ENCODE results near the gene COTL1.
"Not testable (repeated sequence)": the region's sequence is repeated elsewhere in the genome, so short reads cannot be mapped to it uniquely, and the experiment has no call there.

COTL1 gene

DNA sequence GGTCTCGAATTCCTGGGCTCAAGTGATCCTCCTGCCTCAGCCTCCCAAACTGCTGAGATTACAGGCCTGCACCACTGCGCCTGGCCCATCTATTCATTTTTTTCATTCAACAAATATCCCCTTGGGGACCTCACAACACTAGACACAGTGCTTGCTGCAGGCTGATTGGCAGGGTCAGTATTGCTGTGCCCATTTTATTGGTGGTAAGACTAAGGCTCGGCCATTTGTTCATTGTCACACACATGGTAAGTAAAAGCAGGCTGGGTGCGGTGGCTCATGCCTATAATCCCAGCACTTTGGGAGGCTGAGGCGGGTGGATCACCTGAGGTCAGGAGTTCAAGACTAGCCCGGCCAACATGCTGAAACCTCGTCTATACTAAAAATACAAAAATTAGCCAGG, 15.0 kb upstream of the COTL1 start:
- H3K27ac ChIP-seq (ENCODE audit: insufficient read depth in 1 of 2, low read depth in 1 of 2, low read length in 2 of 2, poor library complexity in 1 of 2, severe bottlenecking in 2 of 2); DNase-seq; H3K36me3 ChIP-seq (ENCODE audit: control insufficient read depth in 4 of 4, insufficient read depth in 4 of 4, low read length in 3 of 4); H3K9me3 ChIP-seq (ENCODE audit: control extremely low read depth in 1 of 5, control insufficient read depth in 4 of 5, insufficient read depth in 2 of 5, low read depth in 1 of 5, low read length in 4 of 5); POLR2A ChIA-PET; H3K27me3 ChIP-seq (replicated peaks in 2 of 5; ENCODE audit: control insufficient read depth in 4 of 5, insufficient read depth in 5 of 5, low read length in 4 of 5); H3K4me3 ChIP-seq (ENCODE audit: control insufficient read depth in 1 of 7, extremely low read depth in 1 of 7, insufficient read depth in 4 of 7, low read depth in 2 of 7, low read length in 6 of 7): not testable (repeated sequence)
- 100% methylated on average over 2 of the region's 7 CpGs for WGBS (ENCODE audit: insufficient coverage)
- H3K4me1 ChIP-seq (ENCODE audit: control extremely low read depth in 1 of 4, control insufficient read depth in 4 of 4, insufficient read depth in 4 of 4, low read length in 3 of 4), result peaks cover 0 to 20% (median 9%) of the 10 kb centered on the region in 4 experiments
- CTCF ChIA-PET, result interaction anchor here (1.5 kb wide), 1 partner anchor 30 kb away, joined by 4 read pairs; no protein-coding TSS in a partner anchor

DNA sequence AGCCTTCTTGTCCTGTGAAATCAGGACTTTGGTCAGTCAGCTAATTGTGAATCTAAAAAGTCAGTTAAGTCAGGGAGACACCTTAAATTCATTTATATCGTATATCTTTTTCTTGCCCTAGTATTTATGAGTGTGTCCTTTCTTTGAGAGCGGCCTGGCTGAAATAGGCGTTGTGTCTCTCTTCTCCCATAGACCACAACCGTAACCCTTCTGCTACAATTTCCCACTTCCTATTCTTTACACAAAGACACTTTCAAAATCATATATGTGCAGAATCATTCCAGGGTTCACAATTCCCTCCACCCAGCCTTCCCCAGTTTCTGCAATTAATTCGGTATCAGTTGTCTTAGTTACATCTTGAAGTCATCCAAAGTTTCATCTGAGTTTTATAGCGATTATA, 14.0 kb upstream of the COTL1 start:
- CTCF ChIA-PET, result interaction anchor here (1.2 to 1.5 kb wide), 2 partner anchors 31 to 94 kb away, joined by 3 to 4 read pairs; no protein-coding TSS in a partner anchor
- DNase-seq, result no peak
- peaks cover 0 to 2% (median 0%) of the 10 kb centered on the region in 5 experiments for H3K27me3 ChIP-seq (replicated peaks in 2 of 5; ENCODE audit: control insufficient read depth in 4 of 5, insufficient read depth in 5 of 5, low read length in 4 of 5)

DNA sequence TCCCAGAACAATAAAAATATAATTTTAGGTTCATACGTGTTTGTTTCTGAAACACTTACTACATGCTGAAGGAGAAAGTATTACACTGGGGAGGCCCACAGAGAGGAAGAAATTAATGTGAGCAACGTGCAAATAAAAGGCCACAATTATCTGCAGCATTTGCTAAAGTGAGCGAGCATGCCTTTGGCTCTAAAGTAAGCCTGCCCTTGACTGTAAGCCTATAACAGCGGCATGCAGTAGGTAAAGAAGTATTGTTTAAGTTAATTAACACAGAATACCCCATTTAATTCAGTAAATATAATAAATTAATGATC, 13.2 kb upstream of the COTL1 start:
- CTCF ChIA-PET, result interaction anchor here (1.2 to 1.5 kb wide), 2 partner anchors 32 to 94 kb away, joined by 3 to 4 read pairs; no protein-coding TSS in a partner anchor
- H3K27me3 ChIP-seq (replicated peaks in 2 of 5; ENCODE audit: control insufficient read depth in 4 of 5, insufficient read depth in 5 of 5, low read length in 4 of 5), result peaks cover 0 to 1% (median 0%) of the 10 kb centered on the region in 5 experiments
- no peak for DNase-seq
- H3K27ac ChIP-seq (ENCODE audit: insufficient read depth in 1 of 2, low read depth in 1 of 2, low read length in 2 of 2, poor library complexity in 1 of 2, severe bottlenecking in 2 of 2), result no peak overlapping the region
- H3K4me3 ChIP-seq (ENCODE audit: control insufficient read depth in 1 of 7, extremely low read depth in 1 of 7, insufficient read depth in 4 of 7, low read depth in 2 of 7, low read length in 6 of 7), result no peak overlapping the region
- POLR2A ChIA-PET, result no interaction called here
- no peaks in the 10 kb centered on the region for H3K36me3 ChIP-seq (ENCODE audit: control insufficient read depth in 4 of 4, insufficient read depth in 4 of 4, low read length in 3 of 4)
- H3K4me1 ChIP-seq (ENCODE audit: control extremely low read depth in 1 of 4, control insufficient read depth in 4 of 4, insufficient read depth in 4 of 4, low read length in 3 of 4), result peaks cover 0 to 20% (median 9%) of the 10 kb centered on the region in 4 experiments
- H3K9me3 ChIP-seq (ENCODE audit: control extremely low read depth in 1 of 5, control insufficient read depth in 4 of 5, insufficient read depth in 2 of 5, low read depth in 1 of 5, low read length in 4 of 5), result no peaks in the 10 kb centered on the region
- WGBS (ENCODE audit: insufficient coverage), result 24% methylated on average over 2 of the region's 4 CpGs

More for the DNA sequence above, 14.0 kb upstream of the COTL1 start:
- 39% methylated on average over 6 of the region's 6 CpGs for WGBS (ENCODE audit: insufficient coverage)
- Histone ChIP-seq H3K4me1 (ENCODE audit: control extremely low read depth in 1 of 4, control insufficient read depth in 4 of 4, insufficient read depth in 4 of 4, low read length in 3 of 4) (peaks cover 0 to 20% (median 9%) of the 10 kb centered on the region in 4 experiments), H3K36me3 (ENCODE audit: control insufficient read depth in 4 of 4, insufficient read depth in 4 of 4, low read length in 3 of 4) (no peaks in the 10 kb centered on the region), H3K27ac (ENCODE audit: insufficient read depth in 1 of 2, low read depth in 1 of 2, low read length in 2 of 2, poor library complexity in 1 of 2, severe bottlenecking in 2 of 2) (no peak overlapping the region), H3K4me3 (ENCODE audit: control insufficient read depth in 1 of 7, extremely low read depth in 1 of 7, insufficient read depth in 4 of 7, low read depth in 2 of 7, low read length in 6 of 7) (peak overlapping the region in 1 of 7 experiments; percentile 20), H3K9me3 (ENCODE audit: control extremely low read depth in 1 of 5, control insufficient read depth in 4 of 5, insufficient read depth in 2 of 5, low read depth in 1 of 5, low read length in 4 of 5) (no peaks in the 10 kb centered on the region)
- POLR2A ChIA-PET, result interaction anchor here (0.6 kb wide), 1 partner anchor 20 kb away, joined by 3 read pairs; no protein-coding TSS in a partner anchor

DNA sequence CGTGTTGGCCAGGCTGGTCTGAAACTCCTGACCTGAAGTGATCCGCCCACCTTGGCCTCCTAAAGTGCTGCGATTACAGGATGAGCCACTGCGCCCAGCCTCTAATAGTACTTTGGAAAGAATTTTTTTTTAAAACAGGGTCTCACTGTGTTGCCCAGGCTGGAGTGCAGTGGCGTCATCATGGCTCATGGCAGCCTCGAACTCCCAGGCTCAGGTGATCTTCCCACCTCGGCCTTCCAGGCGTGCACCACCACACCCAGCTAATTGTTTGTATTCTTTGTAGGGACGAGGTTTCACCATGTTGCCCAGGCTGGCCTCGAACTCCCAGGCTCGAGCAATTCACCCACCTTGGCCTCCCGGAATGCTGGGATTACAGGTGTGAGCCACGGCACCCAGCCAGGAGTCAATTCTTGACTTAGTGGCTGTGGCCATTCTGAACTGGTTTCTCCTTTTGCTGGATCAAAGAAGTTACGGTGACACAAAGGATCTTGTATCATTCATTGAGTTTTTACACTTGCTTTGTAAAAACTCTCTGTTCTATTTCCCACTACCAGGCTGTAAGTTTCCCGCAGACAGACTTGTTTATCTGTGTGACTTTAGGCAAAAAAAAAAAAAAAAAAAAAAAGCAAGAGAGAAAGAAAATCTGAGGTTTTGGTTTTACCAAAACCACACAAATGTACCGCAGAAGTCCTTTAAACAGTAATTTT, 12.7 kb upstream of the COTL1 start:
- POLR2A ChIA-PET, result no interaction called here

DNA sequence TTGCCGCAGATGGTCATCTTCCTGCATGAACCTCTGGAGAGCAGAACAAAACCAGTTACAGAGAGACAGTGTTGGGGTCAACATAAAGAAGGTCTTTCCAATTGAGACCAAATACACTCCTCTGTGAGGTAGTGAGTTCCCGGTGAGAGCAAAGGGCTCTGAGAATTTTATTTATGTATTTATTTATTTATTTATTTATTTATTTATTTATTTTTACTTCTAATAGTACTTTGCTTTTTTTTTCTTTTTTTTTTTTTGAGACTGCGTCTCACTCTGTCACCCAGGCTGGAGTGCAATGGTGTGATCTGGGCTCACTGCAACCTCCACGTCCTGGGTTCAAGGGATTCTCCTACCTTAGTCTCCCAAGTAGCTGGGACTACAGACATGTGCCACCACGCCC, 12.1 kb upstream of the COTL1 start:
- POLR2A ChIA-PET, result no interaction called here
- Histone ChIP-seq H3K27ac (ENCODE audit: insufficient read depth in 1 of 2, low read depth in 1 of 2, low read length in 2 of 2, poor library complexity in 1 of 2, severe bottlenecking in 2 of 2) (no peak overlapping the region), H3K9me3 (ENCODE audit: control extremely low read depth in 1 of 5, control insufficient read depth in 4 of 5, insufficient read depth in 2 of 5, low read depth in 1 of 5, low read length in 4 of 5) (no peaks in the 10 kb centered on the region), H3K36me3 (ENCODE audit: control insufficient read depth in 4 of 4, insufficient read depth in 4 of 4, low read length in 3 of 4) (no peaks in the 10 kb centered on the region), H3K4me1 (ENCODE audit: control extremely low read depth in 1 of 4, control insufficient read depth in 4 of 4, insufficient read depth in 4 of 4, low read length in 3 of 4) (peaks cover 0 to 20% (median 9%) of the 10 kb centered on the region in 4 experiments), H3K27me3 (replicated peaks in 2 of 5; ENCODE audit: control insufficient read depth in 4 of 5, insufficient read depth in 5 of 5, low read length in 4 of 5) (no peaks in the 10 kb centered on the region), H3K4me3 (ENCODE audit: control insufficient read depth in 1 of 7, extremely low read depth in 1 of 7, insufficient read depth in 4 of 7, low read depth in 2 of 7, low read length in 6 of 7) (no peak overlapping the region)
- no peak for DNase-seq
- CTCF ChIA-PET, result interaction anchor here (3.0 kb wide), 1 partner anchor 109 kb away, joined by 11 read pairs; no protein-coding TSS in a partner anchor
- WGBS (ENCODE audit: insufficient coverage), result 100% methylated on average over 3 of the region's 5 CpGs

More for the DNA sequence above, 12.7 kb upstream of the COTL1 start:
- H3K27me3 ChIP-seq (replicated peaks in 2 of 5; ENCODE audit: control insufficient read depth in 4 of 5, insufficient read depth in 5 of 5, low read length in 4 of 5), result no peaks in the 10 kb centered on the region
- CTCF ChIA-PET, result no interaction called here
- no peaks in the 10 kb centered on the region for H3K9me3 ChIP-seq (ENCODE audit: control extremely low read depth in 1 of 5, control insufficient read depth in 4 of 5, insufficient read depth in 2 of 5, low read depth in 1 of 5, low read length in 4 of 5)
- no peak overlapping the region for H3K4me3 ChIP-seq (ENCODE audit: control insufficient read depth in 1 of 7, extremely low read depth in 1 of 7, insufficient read depth in 4 of 7, low read depth in 2 of 7, low read length in 6 of 7)
- H3K4me1 ChIP-seq (ENCODE audit: control extremely low read depth in 1 of 4, control insufficient read depth in 4 of 4, insufficient read depth in 4 of 4, low read length in 3 of 4), result peaks cover 0 to 20% (median 9%) of the 10 kb centered on the region in 4 experiments
- 97% methylated on average over 12 of the region's 16 CpGs for WGBS (ENCODE audit: insufficient coverage)
- H3K27ac ChIP-seq (ENCODE audit: insufficient read depth in 1 of 2, low read depth in 1 of 2, low read length in 2 of 2, poor library complexity in 1 of 2, severe bottlenecking in 2 of 2), result no peak overlapping the region
- DNase-seq, result no peak
- H3K36me3 ChIP-seq (ENCODE audit: control insufficient read depth in 4 of 4, insufficient read depth in 4 of 4, low read length in 3 of 4), result no peaks in the 10 kb centered on the region

DNA sequence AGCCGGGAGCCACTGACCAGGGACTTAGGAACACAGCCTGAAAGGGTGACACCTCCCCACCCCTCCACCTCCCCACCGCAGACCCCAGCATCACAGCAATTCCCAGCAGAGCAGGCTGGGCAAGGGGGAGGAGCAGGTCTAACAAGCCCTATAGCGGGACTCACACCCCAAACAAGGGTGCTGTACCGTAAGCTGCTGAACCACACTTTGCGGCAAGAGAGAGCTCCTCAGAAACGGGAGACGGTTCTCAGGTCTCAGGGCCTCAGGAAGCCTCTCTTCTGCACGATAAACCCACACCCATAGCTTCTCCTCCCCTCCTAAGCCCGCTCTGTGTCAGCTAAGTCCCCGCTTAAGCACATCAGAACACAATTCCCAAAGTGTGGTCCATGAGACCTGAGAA, 11.7 kb upstream of the COTL1 start:
- no peaks in the 10 kb centered on the region for H3K36me3 ChIP-seq (ENCODE audit: control insufficient read depth in 4 of 4, insufficient read depth in 4 of 4, low read length in 3 of 4)
- no peak overlapping the region for H3K4me3 ChIP-seq (ENCODE audit: control insufficient read depth in 1 of 7, extremely low read depth in 1 of 7, insufficient read depth in 4 of 7, low read depth in 2 of 7, low read length in 6 of 7)
- no peak overlapping the region for H3K27ac ChIP-seq (ENCODE audit: insufficient read depth in 1 of 2, low read depth in 1 of 2, low read length in 2 of 2, poor library complexity in 1 of 2, severe bottlenecking in 2 of 2)
- no peak for DNase-seq
- ChIA-PET CTCF (interaction anchor here (1.3 to 3.0 kb wide), 2 partner anchors 108 to 109 kb away, joined by 4 to 11 read pairs; no protein-coding TSS in a partner anchor), POLR2A (no interaction called here)
- H3K4me1 ChIP-seq (ENCODE audit: control extremely low read depth in 1 of 4, control insufficient read depth in 4 of 4, insufficient read depth in 4 of 4, low read length in 3 of 4), result peaks cover 0 to 20% (median 9%) of the 10 kb centered on the region in 4 experiments
- no peaks in the 10 kb centered on the region for H3K9me3 ChIP-seq (ENCODE audit: control extremely low read depth in 1 of 5, control insufficient read depth in 4 of 5, insufficient read depth in 2 of 5, low read depth in 1 of 5, low read length in 4 of 5)
- 89% methylated on average over 6 of the region's 10 CpGs for WGBS (ENCODE audit: insufficient coverage)
- H3K27me3 ChIP-seq (replicated peaks in 2 of 5; ENCODE audit: control insufficient read depth in 4 of 5, insufficient read depth in 5 of 5, low read length in 4 of 5), result no peaks in the 10 kb centered on the region

DNA sequence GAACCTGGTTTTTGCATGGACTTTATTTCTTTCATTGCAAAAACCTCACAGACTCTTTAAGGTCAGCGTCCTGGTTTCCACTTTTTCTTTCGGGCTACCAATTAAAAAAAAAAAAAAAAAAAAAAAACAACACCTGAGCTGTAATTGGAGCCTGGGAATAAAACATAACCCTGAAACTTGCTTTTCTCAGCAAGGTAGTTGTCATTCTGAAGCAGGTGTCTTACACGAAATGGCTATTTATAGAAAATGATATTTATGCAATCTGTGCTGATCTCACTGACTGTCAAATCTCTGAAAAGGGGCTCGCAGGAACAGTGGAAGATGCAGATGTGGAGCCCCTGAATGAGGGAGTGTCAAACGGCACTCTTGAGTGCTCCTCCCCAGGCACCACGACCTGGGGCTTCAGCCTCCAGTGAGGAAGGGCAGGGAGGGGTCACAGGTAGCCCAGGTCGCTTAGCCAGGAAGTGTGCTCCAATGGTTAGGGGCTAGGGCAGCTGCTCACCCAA, 10.4 kb upstream of the COTL1 start:
- Histone ChIP-seq H3K36me3 (ENCODE audit: control insufficient read depth in 4 of 4, insufficient read depth in 4 of 4, low read length in 3 of 4) (no peaks in the 10 kb centered on the region), H3K4me3 (ENCODE audit: control insufficient read depth in 1 of 7, extremely low read depth in 1 of 7, insufficient read depth in 4 of 7, low read depth in 2 of 7, low read length in 6 of 7) (no peak overlapping the region), H3K4me1 (ENCODE audit: control extremely low read depth in 1 of 4, control insufficient read depth in 4 of 4, insufficient read depth in 4 of 4, low read length in 3 of 4) (peaks cover 0 to 20% (median 9%) of the 10 kb centered on the region in 4 experiments), H3K27ac (ENCODE audit: insufficient read depth in 1 of 2, low read depth in 1 of 2, low read length in 2 of 2, poor library complexity in 1 of 2, severe bottlenecking in 2 of 2) (no peak overlapping the region), H3K9me3 (ENCODE audit: control extremely low read depth in 1 of 5, control insufficient read depth in 4 of 5, insufficient read depth in 2 of 5, low read depth in 1 of 5, low read length in 4 of 5) (no peaks in the 10 kb centered on the region), H3K27me3 (replicated peaks in 2 of 5; ENCODE audit: control insufficient read depth in 4 of 5, insufficient read depth in 5 of 5, low read length in 4 of 5) (no peaks in the 10 kb centered on the region)
- CTCF ChIA-PET, result interaction anchor here (0.6 to 3.0 kb wide), 3 partner anchors 81 to 111 kb away, joined by 3 to 11 read pairs (median 4); no protein-coding TSS in a partner anchor
- no peak for DNase-seq
- 90% methylated on average over 4 of the region's 7 CpGs for WGBS (ENCODE audit: insufficient coverage)
- POLR2A ChIA-PET, result interaction anchor here (0.6 kb wide), 1 partner anchor 20 kb away, joined by 4 read pairs; no protein-coding TSS in a partner anchor

Data from common myeloid progenitor, CD34-positive (primary cell).